ENCODE measurements around the gene MOGAT1. TPM values are rescaled to one million over a fixed set of nuclear protein-coding genes. Genes with fewer than 3 reads are reported as not detected.

The MOGAT1 gene
- total and polyA plus RNA-seq, 2 of the 13 experiments (the other 11 are each of a cell fraction or from before 2014, with no cell fraction given), result 0.98 to 4.3 TPM

GRCh38 chr2:222671259-222672067 lies at the start of gene MOGAT1 (continued):
- TF ChIP-seq ZBTB39 (CRISPR knock-in tag; IDR thresholded peaks at IDR 0.05), result peak; percentile 93; the same call in 1 of the 2 replicates
- TF ChIP-seq TOPORS (CRISPR knock-in tag; IDR thresholded peaks at IDR 0.05), result peak; percentile 96
- TF ChIP-seq XRCC5 (optimal IDR thresholded peaks at IDR 0.05; ENCODE audit: low read length), result peak; percentile 78
- peak; percentile 36; the same call in 1 of the 2 replicates for TF ChIP-seq AKAP8 (CRISPR knock-in tag; IDR thresholded peaks at IDR 0.05)
- TF ChIP-seq ZNF235 (CRISPR knock-in tag; IDR thresholded peaks at IDR 0.05; ENCODE audit: borderline replicate concordance), result peak; percentile 79
- TF ChIP-seq NR0B2 (CRISPR knock-in tag; IDR thresholded peaks at IDR 0.05), result peak; percentile 90
- 0 out of 2 replicates have a peak, but pooled peaks have one; percentile 70 for TF ChIP-seq ZNF572 (CRISPR knock-in tag; IDR thresholded peaks at IDR 0.05)
- TF ChIP-seq MXD1 (CRISPR knock-in tag; IDR thresholded peaks at IDR 0.05), result peak; percentile 96
- TF ChIP-seq PRDM15 (CRISPR knock-in tag; IDR thresholded peaks at IDR 0.05), result peak; percentile 97
- TF ChIP-seq HDAC2 (CRISPR knock-in tag; IDR thresholded peaks at IDR 0.05), result peak; percentile 62
- TF ChIP-seq HHEX (CRISPR knock-in tag; IDR thresholded peaks at IDR 0.05), result no peak
- TF ChIP-seq ZNF710 (CRISPR knock-in tag; IDR thresholded peaks at IDR 0.05; ENCODE audit: borderline replicate concordance), result peak; percentile 78
- no peak; the same call in 1 of the 2 replicates for TF ChIP-seq ZNF598 (CRISPR knock-in tag; IDR thresholded peaks at IDR 0.05; ENCODE audit: borderline replicate concordance)
- TF ChIP-seq NPAS2 (CRISPR knock-in tag; IDR thresholded peaks at IDR 0.05; ENCODE audit: borderline replicate concordance), result no peak
- peak; percentile 92; the same call in 1 of the 2 replicates for TF ChIP-seq ZNF790 (CRISPR knock-in tag; IDR thresholded peaks at IDR 0.05; ENCODE audit: borderline replicate concordance)
- TF ChIP-seq DDIT3 (CRISPR knock-in tag; IDR thresholded peaks at IDR 0.05), result no peak
- TF ChIP-seq CCDC6 (CRISPR knock-in tag; IDR thresholded peaks at IDR 0.05), result peak; percentile 96
- 0 out of 2 replicates have a peak, but pooled peaks have one; percentile 11 for TF ChIP-seq ZKSCAN1 (IDR thresholded peaks at IDR 0.05; ENCODE audit: low read length)
- no peak; the same call in 1 of the 2 replicates for TF ChIP-seq NFKBIZ (CRISPR knock-in tag; IDR thresholded peaks at IDR 0.05)
- TF ChIP-seq SPEN (CRISPR knock-in tag; IDR thresholded peaks at IDR 0.05; ENCODE audit: low read depth), result peak; percentile 79

Measured in HepG2 (cell line).